Measurements from ENCODE around the gene FOXP1.

FOXP1 gene

DNA sequence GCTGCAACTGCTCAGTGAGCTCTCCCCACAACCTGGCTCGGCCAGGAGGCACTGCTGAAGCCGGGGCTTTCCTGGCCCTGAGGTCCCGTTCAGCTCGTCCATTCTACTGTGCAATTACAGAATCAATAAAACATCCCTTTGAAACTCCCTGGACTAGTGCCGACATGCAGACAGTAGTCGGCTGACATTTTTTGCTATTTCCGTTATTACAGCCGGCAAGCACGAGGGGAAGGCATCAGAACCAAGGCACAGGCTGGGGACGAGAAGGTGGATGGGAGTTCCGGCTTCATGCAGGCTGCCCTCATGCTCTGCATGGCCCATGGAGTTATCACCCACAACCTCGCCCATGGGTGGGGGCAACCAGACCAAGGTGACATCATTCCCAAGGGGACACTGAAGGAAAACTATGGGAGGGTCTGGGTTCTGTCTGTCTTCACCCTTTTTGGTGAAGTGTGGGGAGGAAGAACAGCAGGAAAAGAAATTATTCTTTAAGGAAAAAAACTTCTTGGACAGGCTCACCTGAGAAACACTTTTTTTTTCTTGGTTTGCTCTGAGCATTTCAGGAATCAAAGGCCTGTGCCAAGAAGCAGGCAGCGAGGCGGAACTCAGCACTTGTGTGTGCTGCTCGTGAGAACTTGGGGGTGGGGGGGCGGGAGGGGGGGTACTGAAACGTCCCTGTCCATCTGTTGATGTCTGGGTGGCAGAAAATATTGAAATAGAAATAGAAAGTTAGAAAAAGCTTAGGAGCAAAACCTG is 154.5 kb downstream of the FOXP1 start:
- no peak for DNase-seq (ENCODE audit: low read depth)

DNA sequence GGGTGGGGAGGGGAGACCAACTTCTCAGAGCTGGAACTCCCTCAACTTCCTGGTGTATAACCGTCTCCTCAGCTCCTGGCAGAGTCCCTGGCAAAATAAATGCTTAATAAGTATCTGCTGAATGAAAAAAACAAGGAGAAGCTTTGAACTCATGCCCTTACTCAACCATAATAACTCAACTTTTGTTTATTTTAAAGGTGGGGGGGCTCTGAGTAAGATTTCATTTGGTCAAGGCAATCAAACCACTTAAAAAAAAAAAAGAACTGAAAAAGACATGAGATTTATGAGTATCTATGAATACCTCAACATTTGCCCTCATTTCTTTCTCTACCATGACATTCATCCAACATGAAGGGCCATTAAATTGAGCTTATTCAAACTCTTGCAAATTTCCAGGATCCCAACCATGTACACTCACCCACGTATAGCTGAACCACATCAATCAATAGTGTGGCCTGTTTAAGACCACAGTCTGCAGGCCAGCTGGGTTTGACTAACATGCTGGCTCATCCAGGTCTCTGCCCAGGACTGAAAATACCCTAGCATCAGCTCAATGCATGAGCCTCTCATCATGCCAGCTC is 157.9 kb downstream of the FOXP1 start:
- peak; percentile 22 for DNase-seq (ENCODE audit: low read depth)

DNA sequence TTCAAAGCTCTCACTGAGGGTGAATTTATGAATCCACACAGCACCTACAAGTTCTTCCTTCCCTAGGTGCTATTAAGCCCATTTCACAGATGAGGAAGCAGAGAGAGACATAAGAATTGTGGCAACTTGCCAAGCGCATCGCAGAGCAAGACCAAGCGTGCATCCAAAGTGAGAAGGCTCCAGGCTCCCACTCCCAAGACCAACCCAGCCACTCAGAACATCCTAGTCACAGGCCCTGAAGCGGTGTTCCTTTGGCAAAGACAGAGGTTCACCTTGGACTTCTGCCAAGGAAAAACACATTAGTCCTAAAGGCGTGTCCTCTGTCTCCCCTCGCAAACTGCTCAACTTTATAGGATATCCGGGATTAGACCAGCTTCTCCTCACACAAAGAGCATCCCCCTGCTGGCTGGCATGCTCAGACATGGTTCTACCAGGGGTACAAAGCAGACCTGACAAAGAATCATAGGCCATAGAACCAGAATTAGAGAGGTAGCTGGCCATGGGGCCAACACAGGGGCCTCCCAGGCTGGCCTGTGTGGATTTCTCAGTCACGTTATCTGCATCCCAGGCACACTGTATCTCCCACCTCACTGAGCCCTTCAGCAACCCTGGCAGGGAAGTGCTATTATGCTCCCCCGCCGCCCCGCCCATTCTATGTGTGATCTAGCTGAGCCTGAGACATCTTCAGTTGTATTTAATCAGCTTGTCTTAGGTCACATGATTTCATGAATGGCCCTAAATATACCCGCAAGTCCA is 160.2 kb downstream of the FOXP1 start:
- no peak for DNase-seq (ENCODE audit: low read depth)

DNA sequence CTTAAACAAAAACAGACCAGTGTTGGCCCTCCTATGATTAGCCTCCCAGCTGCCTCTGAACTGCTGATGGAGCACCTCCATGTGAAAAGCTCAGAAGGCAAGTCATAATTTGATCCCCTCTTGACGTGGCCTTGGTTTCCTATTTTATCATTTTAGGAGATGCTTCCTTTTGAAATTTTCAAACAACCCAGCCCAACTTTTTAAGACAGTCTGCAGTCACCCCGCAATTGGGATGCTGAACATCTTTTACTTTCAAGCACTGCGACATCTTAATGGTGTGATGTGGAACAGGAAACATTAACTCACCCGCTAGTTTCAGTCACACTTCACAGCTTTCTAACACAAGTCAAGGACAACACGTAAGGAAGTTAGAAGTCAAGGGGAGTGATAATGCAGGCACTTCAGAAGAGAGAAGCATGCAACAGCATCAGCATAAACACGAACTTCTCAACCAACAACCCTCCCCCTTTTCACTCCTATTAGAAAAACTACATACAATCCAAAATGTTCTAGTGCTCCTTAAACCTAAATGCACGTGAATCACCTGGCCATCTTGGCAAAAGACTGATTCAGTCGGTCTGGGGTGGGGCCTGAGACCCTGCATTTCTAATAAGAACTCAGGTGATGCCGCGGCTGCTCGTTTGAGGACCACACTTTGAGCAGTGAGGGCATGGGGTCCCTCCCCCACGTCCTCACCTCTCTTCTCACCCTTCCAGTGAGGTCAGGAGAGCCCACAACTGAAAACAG is 161.5 kb downstream of the FOXP1 start:
- DNase-seq (ENCODE audit: low read depth): no peak

DNA sequence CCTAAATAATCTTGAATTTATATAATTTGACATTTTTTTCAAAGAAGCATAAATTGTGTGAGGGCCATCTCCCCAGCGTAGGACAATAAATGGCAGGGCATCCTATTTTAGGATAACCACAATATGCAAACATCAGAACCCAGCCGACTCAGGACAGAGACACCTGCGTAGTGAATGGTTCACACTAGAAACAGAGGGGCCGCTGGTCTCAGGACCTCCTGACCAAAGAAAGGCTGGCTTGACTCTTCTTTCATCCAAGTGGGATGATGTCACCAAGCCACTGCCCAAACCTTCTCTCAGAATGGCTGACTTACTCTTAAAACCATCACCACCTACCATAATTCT is 162.1 kb downstream of the FOXP1 start:
- DNase-seq (ENCODE audit: low read depth): no peak

DNA sequence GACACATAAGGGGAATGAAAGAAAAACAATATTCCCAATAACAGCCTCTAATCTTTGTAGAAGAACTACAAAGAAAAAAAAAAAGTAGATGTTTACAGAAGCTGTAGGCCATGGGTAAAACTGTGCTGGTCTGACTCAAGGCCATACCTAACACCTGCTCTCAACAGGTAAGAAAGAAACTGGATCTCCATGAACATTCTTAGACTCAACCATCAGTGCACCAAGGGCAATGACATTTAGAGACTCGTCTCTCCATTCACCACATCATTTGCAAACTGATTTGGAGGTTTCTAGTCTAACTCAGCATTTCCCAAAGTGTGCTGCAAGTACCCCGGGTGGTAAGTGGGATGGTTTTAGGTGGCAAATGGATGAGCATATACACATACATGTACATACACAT is 164.2 kb downstream of the FOXP1 start:
- DNase-seq (ENCODE audit: low read depth): no peak

DNA sequence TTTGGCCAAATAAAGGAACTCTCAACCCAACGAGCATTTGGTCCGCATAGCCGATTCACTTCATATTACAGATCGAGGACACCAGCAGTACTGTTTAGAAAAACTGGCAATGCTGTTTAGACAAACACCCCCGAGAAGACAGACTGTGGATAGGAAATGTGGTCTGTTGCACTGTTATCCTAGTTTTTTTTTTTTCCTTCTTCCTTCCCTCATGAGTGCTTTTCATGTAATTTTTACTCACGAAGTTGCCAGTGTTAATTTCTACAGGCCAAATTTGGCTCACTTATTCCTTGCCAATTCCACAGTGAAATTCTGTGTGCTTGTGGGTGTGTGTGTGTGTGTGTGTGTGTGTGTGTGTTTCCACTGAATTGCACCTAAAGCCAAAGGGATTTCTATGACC is 165.7 kb downstream of the FOXP1 start:
- no peak for DNase-seq (ENCODE audit: low read depth)

DNA sequence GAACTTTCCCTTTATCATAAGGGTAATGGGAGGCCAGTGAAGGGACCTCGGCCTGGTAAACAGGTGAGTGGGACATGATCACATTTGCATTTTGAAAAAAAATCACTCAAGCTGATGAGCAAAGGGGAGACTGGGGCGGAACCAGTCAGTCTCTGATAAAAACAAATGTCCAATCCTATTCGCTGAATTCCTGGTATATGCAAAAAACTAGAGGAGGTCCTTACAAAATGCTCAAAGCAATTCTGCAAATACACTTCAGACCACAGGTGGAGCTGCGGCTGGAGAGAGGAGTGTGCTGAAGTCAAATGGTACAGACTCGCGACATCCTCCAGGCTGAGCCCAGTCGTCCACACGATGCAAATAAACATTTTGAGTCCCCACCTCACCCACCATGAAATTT is 166.7 kb downstream of the FOXP1 start:
- DNase-seq (ENCODE audit: low read depth): no peak

DNA sequence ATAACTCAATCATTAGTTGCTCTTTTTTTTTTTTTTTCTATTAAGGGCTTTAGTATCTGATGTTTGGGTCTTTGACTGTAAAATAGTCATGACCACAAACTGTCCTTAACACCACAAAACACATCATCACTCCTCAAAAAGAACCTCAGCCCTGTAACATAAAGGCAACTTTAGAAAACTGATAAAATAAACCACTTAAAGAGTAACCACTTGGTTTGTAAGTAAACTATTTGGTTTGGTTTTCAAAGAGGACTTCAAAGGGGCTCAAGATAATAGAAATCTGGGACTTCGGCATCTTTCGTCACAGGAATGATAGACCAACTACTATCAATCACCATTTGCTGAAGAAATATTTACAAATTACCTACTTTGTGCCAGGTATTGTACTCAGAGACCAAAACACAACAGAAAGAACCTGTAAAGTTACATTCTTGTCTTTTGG is 167.8 kb downstream of the FOXP1 start:
- no peak for DNase-seq (ENCODE audit: low read depth)

DNA sequence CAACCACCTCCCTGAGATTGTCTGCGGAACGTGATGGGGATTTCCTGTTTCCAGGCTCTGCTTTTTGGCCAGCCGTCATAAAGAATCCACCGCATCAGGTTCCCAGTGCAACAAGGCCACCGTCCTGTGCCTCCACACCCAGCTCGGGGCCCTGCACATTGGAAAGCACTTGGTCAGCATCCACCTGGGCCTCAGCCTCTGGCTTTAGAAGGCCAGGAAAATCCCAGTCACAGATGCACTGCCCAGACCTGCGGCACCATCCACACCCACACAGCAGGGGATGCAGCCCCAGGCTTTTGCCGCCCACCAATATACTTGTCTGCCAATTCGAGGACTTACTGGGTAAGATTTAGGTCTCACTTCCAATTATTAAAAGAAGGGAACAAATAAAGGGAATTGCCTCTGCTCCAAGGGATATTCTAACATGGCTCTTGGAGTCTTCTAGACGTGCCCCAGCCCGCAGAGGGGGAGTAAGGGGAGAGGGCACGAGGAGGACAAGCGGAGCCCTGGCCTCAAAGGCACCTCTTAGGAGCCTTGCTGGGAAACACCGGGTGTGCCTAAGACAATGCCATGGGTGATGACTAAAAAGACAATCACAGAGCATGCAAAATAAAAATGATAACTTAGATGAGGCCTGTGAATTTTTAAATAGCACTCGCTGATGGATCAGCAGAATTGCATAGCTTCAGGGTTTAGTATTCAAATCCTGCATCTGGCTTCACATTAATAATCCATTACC is 169.2 kb downstream of the FOXP1 start:
- DNase-seq (ENCODE audit: low read depth): no peak

DNA sequence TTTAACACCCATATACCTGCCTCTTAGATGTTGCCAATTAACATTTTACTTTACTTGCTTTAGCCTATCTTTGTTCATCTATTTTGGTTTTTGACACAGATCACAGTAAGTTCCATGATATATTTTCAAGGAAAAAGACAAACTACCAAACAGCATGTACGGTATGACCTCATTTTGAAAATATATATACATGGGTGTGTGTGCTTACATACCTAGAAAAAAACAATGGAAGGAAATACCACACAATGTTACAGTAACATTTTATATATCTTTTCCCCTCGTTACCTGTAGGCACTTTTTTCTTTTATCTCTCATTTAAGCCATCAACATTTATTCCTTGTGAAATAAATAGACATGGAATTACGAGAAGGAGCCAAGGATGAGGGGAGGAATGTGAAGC is 170.0 kb downstream of the FOXP1 start:
- DNase-seq (ENCODE audit: low read depth): no peak

DNA sequence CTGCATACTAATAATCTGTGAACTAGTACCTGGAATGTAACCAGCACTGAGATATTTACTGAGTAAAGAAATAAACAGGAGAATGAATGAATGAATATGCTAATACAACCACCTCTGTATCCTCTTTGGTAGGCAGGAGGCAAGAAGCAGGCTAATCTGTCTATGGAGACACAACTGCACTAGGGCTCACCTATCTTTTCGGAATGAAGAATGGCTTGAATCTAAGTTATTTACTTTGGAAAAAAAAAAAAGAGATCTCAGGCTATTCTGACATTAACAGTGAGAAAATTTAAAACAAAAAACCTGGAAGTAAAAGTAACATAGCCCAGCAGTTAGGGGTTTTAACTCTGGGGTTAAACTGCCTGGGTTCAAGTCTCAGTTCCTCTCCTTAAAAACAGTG is 174.2 kb downstream of the FOXP1 start:
- DNase-seq (ENCODE audit: low read depth): no peak

DNA sequence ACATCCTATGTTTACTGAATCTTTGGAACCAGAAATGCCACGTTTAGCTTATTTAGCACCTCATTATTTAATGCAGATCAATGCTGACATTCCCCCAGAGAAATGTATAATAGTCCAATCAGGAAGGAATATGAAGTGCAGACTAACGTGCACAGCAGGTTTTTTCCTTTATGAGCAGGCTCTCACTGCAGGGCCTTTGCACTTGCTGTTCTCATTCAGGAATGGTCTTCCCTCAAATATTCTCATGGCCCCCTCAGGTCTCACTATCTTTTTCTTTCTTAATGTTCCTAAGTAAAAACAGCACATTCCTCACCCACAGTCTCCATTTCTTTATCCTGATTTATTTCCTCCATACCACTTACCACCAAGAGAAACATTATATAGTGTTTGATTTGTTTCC is 174.6 kb downstream of the FOXP1 start:
- no peak for DNase-seq (ENCODE audit: low read depth)

DNA sequence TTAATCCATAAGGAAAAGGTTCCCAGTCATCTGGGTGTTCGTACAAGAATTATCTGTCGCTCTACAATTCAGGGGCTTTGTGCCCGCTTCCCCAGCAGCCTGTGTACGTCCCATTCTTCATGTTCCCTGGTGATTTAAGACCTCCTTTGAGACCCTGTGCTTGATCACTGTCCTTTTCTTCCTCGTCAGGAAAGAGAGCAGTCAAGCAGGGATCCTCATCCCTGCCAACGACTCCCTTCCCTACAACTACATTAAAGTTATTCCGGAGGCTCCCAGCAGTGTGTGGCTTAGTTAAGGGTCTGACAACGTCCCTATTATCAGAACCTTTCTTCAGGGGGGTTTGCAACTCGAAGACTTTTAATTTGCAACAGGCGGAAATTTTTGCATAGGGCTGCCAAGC is 175.7 kb downstream of the FOXP1 start:
- DNase-seq (ENCODE audit: low read depth): no peak

DNA sequence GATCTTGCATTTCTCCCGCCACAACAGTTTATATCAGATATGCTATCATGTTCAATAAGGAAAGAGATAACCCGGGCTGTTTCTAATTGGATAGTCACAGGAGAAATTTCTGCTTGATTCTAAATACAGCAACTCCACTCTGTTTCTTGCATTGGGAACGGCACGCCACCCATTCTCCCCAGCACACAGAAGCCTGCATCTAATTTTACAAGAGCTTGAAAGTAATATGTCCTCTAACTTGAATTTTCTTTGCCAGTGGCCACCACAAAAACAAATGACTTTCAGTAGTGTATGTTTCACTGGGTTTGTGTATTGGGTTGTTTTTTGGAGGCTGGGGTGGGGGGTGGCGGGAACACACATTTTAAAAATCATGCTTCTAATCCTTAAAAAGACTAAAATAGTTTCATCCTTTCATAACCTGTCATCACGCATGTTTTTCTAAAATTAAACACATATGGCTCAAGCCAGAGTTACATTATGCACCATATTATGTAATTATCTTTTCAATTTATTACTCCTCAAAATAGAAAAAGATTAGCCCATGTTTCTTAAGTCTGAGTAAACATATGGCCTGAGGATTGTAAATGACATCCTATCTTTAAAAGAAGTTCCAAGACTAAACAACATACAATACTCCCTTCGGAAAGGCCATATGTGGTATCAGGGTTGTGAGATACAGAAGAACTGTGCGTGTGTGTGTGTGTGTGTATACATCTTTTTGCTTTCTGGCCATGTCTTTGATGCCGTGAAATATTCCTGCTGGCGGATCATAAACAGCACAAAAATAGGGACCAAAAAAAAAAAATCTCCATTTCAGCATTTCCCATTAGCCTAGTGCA is 176.3 kb downstream of the FOXP1 start:
- DNase-seq (ENCODE audit: low read depth): no peak

DNA sequence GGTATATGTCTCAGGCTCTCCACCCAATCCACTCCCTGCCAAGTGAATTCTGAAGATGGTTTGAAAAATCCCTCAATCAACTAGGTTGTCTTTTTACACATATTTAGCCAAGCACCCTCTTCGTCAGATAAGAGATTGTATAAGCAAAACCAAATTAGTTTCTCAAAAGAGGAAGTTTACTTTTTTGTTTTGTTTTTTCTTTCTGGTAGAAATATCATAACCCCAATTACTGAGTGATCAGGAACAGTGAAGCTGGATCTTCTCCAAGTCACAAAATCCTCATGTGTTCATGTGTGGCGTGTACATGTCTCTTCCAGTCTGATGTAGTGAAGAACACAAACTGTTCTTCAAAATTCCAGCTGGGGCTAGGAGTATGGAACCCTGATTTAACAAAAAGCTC is 180.6 kb downstream of the FOXP1 start:
- DNase-seq (ENCODE audit: low read depth): no peak

DNA sequence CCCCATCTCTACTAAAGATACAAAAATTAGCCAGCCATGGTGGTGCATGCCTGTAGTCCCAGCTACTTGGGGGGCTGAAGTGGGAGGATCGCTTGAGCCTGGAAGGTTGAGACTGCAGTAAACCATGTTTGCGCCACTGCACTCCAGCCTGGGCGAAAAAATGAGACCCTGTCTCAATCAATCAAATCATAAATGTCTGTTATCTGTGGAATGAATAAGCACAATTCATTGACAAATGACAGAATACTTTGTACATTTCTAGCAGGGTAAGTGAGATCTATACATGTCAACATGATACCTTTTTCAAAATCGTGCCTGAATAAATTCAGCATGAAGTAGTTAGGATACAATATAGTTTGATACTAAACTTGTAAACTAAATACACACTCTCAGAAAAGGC is 181.2 kb downstream of the FOXP1 start:
- DNase-seq (ENCODE audit: low read depth): no peak

DNA sequence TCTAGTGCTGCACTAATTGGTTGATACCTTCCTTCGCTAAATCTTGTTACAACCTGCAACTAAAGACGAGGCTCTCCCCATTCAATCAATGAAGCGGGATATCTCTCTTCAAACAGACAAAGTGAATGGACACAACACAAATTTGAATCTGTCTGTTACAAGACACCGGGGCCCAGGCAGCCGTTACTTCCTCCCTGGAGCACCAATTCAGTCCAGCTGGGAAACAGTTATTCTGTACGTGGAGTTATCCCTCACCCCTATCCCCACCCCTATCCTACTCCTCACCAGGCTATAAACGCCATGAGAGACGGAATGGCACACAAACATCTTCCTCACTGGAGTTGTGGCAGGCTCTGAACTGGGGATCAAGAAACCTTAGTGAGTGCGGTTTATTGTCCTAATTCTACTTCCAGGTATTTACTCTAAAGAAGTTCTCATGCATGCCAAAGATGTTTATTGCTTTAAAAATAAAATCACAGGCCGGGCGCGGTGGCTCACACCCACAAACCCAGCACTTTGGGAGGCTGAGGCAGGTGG is 181.8 kb downstream of the FOXP1 start:
- DNase-seq (ENCODE audit: low read depth): no peak

DNA sequence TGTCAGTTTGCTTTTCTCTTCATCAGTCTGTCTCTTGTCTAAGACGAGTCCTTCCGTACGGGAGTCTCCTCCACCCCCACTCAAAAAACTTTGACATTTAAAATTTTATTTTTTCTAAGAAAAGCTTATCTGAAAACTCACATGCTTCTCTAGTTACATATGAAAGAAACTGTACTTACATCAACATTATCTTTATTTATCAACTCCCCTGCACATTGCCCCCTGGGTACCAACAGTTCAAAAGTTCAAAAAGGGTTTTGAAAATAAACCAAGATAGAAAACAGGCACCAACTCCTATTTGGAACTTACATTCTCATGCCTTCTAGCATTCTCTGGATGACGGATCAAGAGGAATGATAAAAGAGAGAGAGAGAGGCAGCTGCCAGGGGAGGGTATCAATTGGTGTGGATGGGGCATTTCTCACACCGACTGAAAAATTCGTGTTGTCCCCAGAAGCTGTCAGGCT is 182.5 kb downstream of the FOXP1 start:
- DNase-seq (ENCODE audit: low read depth): no peak

DNA sequence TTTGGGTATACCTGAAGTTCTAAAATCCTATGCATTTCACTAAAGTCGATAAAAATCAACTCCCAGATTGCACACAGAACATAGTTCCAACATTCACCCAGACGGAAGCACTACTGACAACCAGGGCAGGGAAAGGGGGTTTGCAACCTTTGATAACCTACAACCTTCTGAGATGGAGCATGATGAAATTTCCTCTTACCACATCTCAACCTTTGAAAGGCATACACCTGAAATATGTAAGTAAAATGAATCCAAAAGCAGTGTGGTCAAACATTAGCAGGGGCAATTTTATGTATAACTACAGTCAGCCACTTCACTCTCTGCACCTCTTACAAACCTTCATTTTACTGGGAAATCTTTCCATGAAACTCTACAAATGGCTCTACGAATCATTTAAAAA is 184.1 kb downstream of the FOXP1 start:
- DNase-seq (ENCODE audit: low read depth): no peak
